ENCODE data around the gene TMEM190. TPM values are rescaled to one million over a fixed set of nuclear protein-coding genes. Genes with fewer than 3 reads are reported as not detected.

Gene TMEM190
- total and polyA plus RNA-seq, 2 of the 8 experiments (the other 6 are each of a cell fraction or from before 2014, with no cell fraction given) = 1.6 TPM; not detected in 1

DNA sequence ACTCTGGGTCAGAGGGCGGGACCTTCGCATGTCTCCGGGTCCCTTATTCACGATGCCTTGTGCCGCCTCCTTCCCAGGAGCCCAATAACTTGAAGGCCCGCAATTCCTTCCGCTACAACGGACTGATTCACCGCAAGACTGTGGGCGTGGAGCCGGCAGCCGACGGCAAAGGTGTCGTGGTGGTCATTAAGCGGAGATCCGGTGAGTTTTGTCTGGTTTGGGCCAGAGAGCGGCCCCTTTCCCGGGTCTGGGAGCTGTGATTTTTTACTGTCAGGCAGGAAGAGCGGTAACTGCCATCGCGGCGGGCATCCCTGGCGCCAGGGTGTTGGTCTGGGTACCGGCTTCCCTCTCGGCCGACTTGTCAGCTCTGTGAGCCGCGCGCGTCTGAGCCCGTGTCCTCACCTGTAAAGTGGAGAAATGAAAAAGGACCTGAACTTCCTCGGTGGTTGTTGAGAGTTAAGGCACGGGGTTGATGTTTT, 9.9 kb downstream of the TMEM190 start:
- ChIA-PET CTCF (ENCODE audit: partially characterized antibody) (interaction anchor here (0.9 to 6.1 kb wide), 4 partner anchors 16 to 84 kb away, joined by 3 to 39 read pairs (median 8); no protein-coding TSS in a partner anchor), POLR2A (ENCODE audit: partially characterized antibody) (interaction anchor here (0.7 to 26.7 kb wide), 18 partner anchors 10 to 268 kb away, joined by 3 to 874 read pairs (median 4); partner anchors contain the start of genes HSPBP1, IL11, KMT5C and TMEM190)
- no peak overlapping the region for H3K4ac ChIP-seq (replicated peaks; ENCODE audit: insufficient read length, low read depth, low read length)
- TF ChIP-seq, protein P1, sequence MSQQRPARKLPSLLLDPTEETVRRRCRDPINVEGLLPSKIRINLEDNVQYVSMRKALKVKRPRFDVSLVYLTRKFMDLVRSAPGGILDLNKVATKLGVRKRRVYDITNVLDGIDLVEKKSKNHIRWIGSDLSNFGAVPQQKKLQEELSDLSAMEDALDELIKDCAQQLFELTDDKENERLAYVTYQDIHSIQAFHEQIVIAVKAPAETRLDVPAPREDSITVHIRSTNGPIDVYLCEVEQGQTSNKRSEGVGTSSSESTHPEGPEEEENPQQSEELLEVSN (IDR thresholded peaks at IDR 0.05) = no peak
- TF ChIP-seq KDM4A (IDR thresholded peaks at IDR 0.05; ENCODE audit: low read depth, low read length, severe bottlenecking) = no peak
- 0 out of 4 replicates have a peak, but pooled peaks of 1 of the 2 experiments have one; percentile 37 for TF ChIP-seq SIN3A (conservative IDR thresholded peaks at IDR 0.05 in 1 of 2, IDR thresholded peaks at IDR 0.05 in 1 of 2; ENCODE audit: low read depth in 1 of 2, low read length in 2 of 2)
- H2BK120ac ChIP-seq (replicated peaks; ENCODE audit: low read depth, low read length) = no peak overlapping the region
- H2BK12ac ChIP-seq (ENCODE audit: low read depth, low read length) = no peak overlapping the region
- peaks cover 33% of the 10 kb centered on the region for H3K79me1 ChIP-seq (ENCODE audit: low read depth, low read length)
- H3K27me3 ChIP-seq (replicated peaks in 1 of 4; ENCODE audit: control insufficient read depth in 3 of 4, extremely low read depth in 1 of 4, insufficient read depth in 3 of 4, low read length in 3 of 4) = peaks cover 0 to 6% (median 3%) of the 10 kb centered on the region in 4 experiments; a peak in 3 of 7 replicates
- H3K4me1 ChIP-seq (replicated peaks in 1 of 4; ENCODE audit: control insufficient read depth in 3 of 4, insufficient read depth in 4 of 4, low read length in 3 of 4) = peaks cover 0 to 50% (median 40%) of the 10 kb centered on the region in 4 experiments; a peak in 6 of 7 replicates
- H3K14ac ChIP-seq (ENCODE audit: insufficient read length) = no peak overlapping the region
- no peak overlapping the region for H4K8ac ChIP-seq (ENCODE audit: extremely low read depth, insufficient read depth, low read length)
- peaks cover 23 to 35% (median 26%) of the 10 kb centered on the region in 4 experiments for H3K36me3 ChIP-seq (ENCODE audit: control insufficient read depth in 2 of 4, insufficient read depth in 4 of 4, low read length in 3 of 4)
- no peak overlapping the region for H3K23ac ChIP-seq (ENCODE audit: insufficient read length)
- H2BK15ac ChIP-seq (ENCODE audit: low read length) = no peak overlapping the region
- H3K4me2 ChIP-seq (ENCODE audit: insufficient read depth in 1 of 2, low read depth in 2 of 2, low read length in 2 of 2) = peak overlapping the region; percentile 87 to 95
- peak overlapping the region; percentile 85 for H2BK5ac ChIP-seq (ENCODE audit: low read depth, low read length)
- no peak for FAIRE-seq
- H3K79me2 ChIP-seq (ENCODE audit: control insufficient read depth in 1 of 2, insufficient read depth in 2 of 2, low read length in 2 of 2) = peaks cover 17 to 27% of the 10 kb centered on the region in 2 experiments; a peak in 3 of 4 replicates
- no peak overlapping the region for H2AK5ac ChIP-seq (ENCODE audit: low read depth, low read length)
- H3K9ac ChIP-seq (replicated peaks in 1 of 4; ENCODE audit: extremely low read depth in 1 of 4, low read depth in 3 of 4, low read length in 3 of 4) = peak overlapping the region; percentile 65 to 92 (median 77)
- peak overlapping the region; percentile 37 for H4K5ac ChIP-seq (ENCODE audit: insufficient read length, low read depth, low read length)
- no peak overlapping the region for H3K18ac ChIP-seq (ENCODE audit: extremely low read depth, low read length)
- WGBS, 2 experiments (ENCODE audit: extremely low coverage in 1 of 2, insufficient coverage in 1 of 2, insufficient read length in 1 of 2, insufficient replicate concordance in 2 of 2, low coverage in 1 of 2, low lambda C conversion rate in 2 of 2, missing lambda C conversion rate in 1 of 2) = 12% methylated on average over 33 of the region's 33 CpGs; no CpG with 5 or more reads in 1 of the 2 experiments
- H3K56ac ChIP-seq (replicated peaks; ENCODE audit: insufficient read length, low read depth, low read length) = peak overlapping the region; percentile 35
- H3K27ac ChIP-seq (ENCODE audit: low read depth, low read length) = no peak overlapping the region
- H3K4me3 ChIP-seq (ENCODE audit: extremely low read depth in 1 of 4, insufficient read depth in 2 of 4, low read depth in 3 of 4, low read length in 4 of 4) = peak overlapping the region; percentile 89 to 97 (median 94)
- DNase-seq (ENCODE audit: low read depth in 1 of 2, low spot score in 2 of 2) = no peak
- no peak overlapping the region for H2BK20ac ChIP-seq (ENCODE audit: low read length)
- H2AFZ ChIP-seq (ENCODE audit: low read length) = no peak overlapping the region
- peaks cover 25 to 50% of the 10 kb centered on the region in 2 experiments for H4K20me1 ChIP-seq (replicated peaks in 1 of 2; ENCODE audit: control insufficient read depth in 1 of 2, insufficient read depth in 2 of 2, low read length in 2 of 2)
- peaks cover 30% of the 10 kb centered on the region for H3K23me2 ChIP-seq (ENCODE audit: low read depth, low read length)
- no peaks in the 10 kb centered on the region for H3K9me3 ChIP-seq (ENCODE audit: insufficient read depth in 2 of 2, low read depth in 1 of 2, low read length in 1 of 2)
- H4K91ac ChIP-seq (replicated peaks; ENCODE audit: insufficient read length, low read length) = peak overlapping the region; percentile 25
